ENCODE measurements around the gene ANKRD34A. TPM values are rescaled to one million over a fixed set of nuclear protein-coding genes. Genes with fewer than 3 reads are reported as not detected.

ANKRD34A gene
- total RNA-seq, 1 donor from 2014 or later: under 0.01 TPM

- H3K4me1 ChIP-seq (ENCODE audit: control insufficient read depth in 3 of 3, insufficient read depth in 3 of 3, low read length in 3 of 3): peaks cover 73 to 78% (median 76%) of the 10 kb centered on the region in 3 donors
- H3K4me3 ChIP-seq (ENCODE audit: low read length in 3 of 3): peak overlapping the region; percentile 79 to 87 (median 86)
- peak overlapping the region in 2 of 3 donors; percentile 82 to 87 for H3K9ac ChIP-seq (ENCODE audit: low read depth in 1 of 3, low read length in 3 of 3)
- no peaks in the 10 kb centered on the region for H3K36me3 ChIP-seq (ENCODE audit: control insufficient read depth in 3 of 3, insufficient read depth in 3 of 3, low read length in 3 of 3)
- H3K27me3 ChIP-seq (ENCODE audit: control insufficient read depth in 3 of 3, insufficient read depth in 3 of 3, low read length in 3 of 3): no peaks in the 10 kb centered on the region
- peak overlapping the region; percentile 77 for H3K27ac ChIP-seq (ENCODE audit: low read depth, low read length)
- H3K9me3 ChIP-seq (ENCODE audit: control insufficient read depth in 3 of 3, low read length in 3 of 3): no peaks in the 10 kb centered on the region
These were observed 4.4 kb downstream of the ANKRD34A start for GRCh38 chr1:145959957-145960467.

- Histone ChIP-seq H3K4me1 (ENCODE audit: control insufficient read depth in 3 of 3, insufficient read depth in 3 of 3, low read length in 3 of 3) (peaks cover 79 to 81% (median 81%) of the 10 kb centered on the region in 3 donors), H3K9ac (ENCODE audit: low read depth in 1 of 3, low read length in 3 of 3) (no peak overlapping the region), H3K36me3 (ENCODE audit: control insufficient read depth in 3 of 3, insufficient read depth in 3 of 3, low read length in 3 of 3) (no peaks in the 10 kb centered on the region), H3K27ac (ENCODE audit: low read depth, low read length) (peak overlapping the region; percentile 14), H3K4me3 (ENCODE audit: low read length in 3 of 3) (no peak overlapping the region), H3K27me3 (ENCODE audit: control insufficient read depth in 3 of 3, insufficient read depth in 3 of 3, low read length in 3 of 3) (no peaks in the 10 kb centered on the region), H3K9me3 (ENCODE audit: control insufficient read depth in 3 of 3, low read length in 3 of 3) (no peaks in the 10 kb centered on the region)
These were observed 5.0 kb downstream of the ANKRD34A start for GRCh38 chr1:145959333-145959732.

GRCh38 chr1:145958734-145959133 is 5.6 kb downstream of the ANKRD34A start:
- Histone ChIP-seq H3K4me3 (ENCODE audit: low read length in 3 of 3) (peak overlapping the region in 1 of 3 donors; percentile 79), H3K9me3 (ENCODE audit: control insufficient read depth in 3 of 3, low read length in 3 of 3) (no peaks in the 10 kb centered on the region), H3K27me3 (ENCODE audit: control insufficient read depth in 3 of 3, insufficient read depth in 3 of 3, low read length in 3 of 3) (no peaks in the 10 kb centered on the region), H3K36me3 (ENCODE audit: control insufficient read depth in 3 of 3, insufficient read depth in 3 of 3, low read length in 3 of 3) (no peaks in the 10 kb centered on the region), H3K4me1 (ENCODE audit: control insufficient read depth in 3 of 3, insufficient read depth in 3 of 3, low read length in 3 of 3) (peaks cover 78 to 82% (median 79%) of the 10 kb centered on the region in 3 donors), H3K27ac (ENCODE audit: low read depth, low read length) (no peak overlapping the region), H3K9ac (ENCODE audit: low read depth in 1 of 3, low read length in 3 of 3) (no peak overlapping the region)

- Histone ChIP-seq H3K4me1 (ENCODE audit: control insufficient read depth in 3 of 3, insufficient read depth in 3 of 3, low read length in 3 of 3) (peaks cover 72 to 76% (median 73%) of the 10 kb centered on the region in 3 donors), H3K9ac (ENCODE audit: low read depth in 1 of 3, low read length in 3 of 3) (peak within 1 kb of the TSS; percentile 76 to 92 (median 79)), H3K27ac (ENCODE audit: low read depth, low read length) (peak within 1 kb of the TSS; percentile 90), H3K36me3 (ENCODE audit: control insufficient read depth in 3 of 3, insufficient read depth in 3 of 3, low read length in 3 of 3) (no peaks in the 10 kb centered on the region), H3K9me3 (ENCODE audit: control insufficient read depth in 3 of 3, low read length in 3 of 3) (no peaks in the 10 kb centered on the region), H3K27me3 (ENCODE audit: control insufficient read depth in 3 of 3, insufficient read depth in 3 of 3, low read length in 3 of 3) (no peaks in the 10 kb centered on the region), H3K4me3 (ENCODE audit: low read length in 3 of 3) (peak within 1 kb of the TSS; percentile 69 to 84 (median 79))
These were observed 6.7 kb downstream of the ANKRD34A start, which contains the start of gene LIX1L for GRCh38 chr1:145957443-145958319. LIX1L (minus strand) TSS chr1:145958017; CDS start chr1:145957927, 90 bp downstream.

GRCh38 chr1:145956781-145957442 is 7.5 kb downstream of the ANKRD34A start:
- Histone ChIP-seq H3K27me3 (ENCODE audit: control insufficient read depth in 3 of 3, insufficient read depth in 3 of 3, low read length in 3 of 3) (no peaks in the 10 kb centered on the region), H3K9me3 (ENCODE audit: control insufficient read depth in 3 of 3, low read length in 3 of 3) (no peaks in the 10 kb centered on the region), H3K27ac (ENCODE audit: low read depth, low read length) (peak overlapping the region; percentile 90), H3K4me1 (ENCODE audit: control insufficient read depth in 3 of 3, insufficient read depth in 3 of 3, low read length in 3 of 3) (peaks cover 66 to 71% (median 69%) of the 10 kb centered on the region in 3 donors), H3K4me3 (ENCODE audit: low read length in 3 of 3) (peak overlapping the region; percentile 69 to 84 (median 77)), H3K36me3 (ENCODE audit: control insufficient read depth in 3 of 3, insufficient read depth in 3 of 3, low read length in 3 of 3) (no peaks in the 10 kb centered on the region), H3K9ac (ENCODE audit: low read depth in 1 of 3, low read length in 3 of 3) (peak overlapping the region; percentile 76 to 92 (median 79))

- peaks cover 61 to 65% (median 64%) of the 10 kb centered on the region in 3 donors for H3K4me1 ChIP-seq (ENCODE audit: control insufficient read depth in 3 of 3, insufficient read depth in 3 of 3, low read length in 3 of 3)
- H3K9ac ChIP-seq (ENCODE audit: low read depth in 1 of 3, low read length in 3 of 3): peak overlapping the region; percentile 76 to 92 (median 79)
- no peaks in the 10 kb centered on the region for H3K9me3 ChIP-seq (ENCODE audit: control insufficient read depth in 3 of 3, low read length in 3 of 3)
- peak overlapping the region; percentile 90 for H3K27ac ChIP-seq (ENCODE audit: low read depth, low read length)
- peak overlapping the region; percentile 69 to 84 (median 77) for H3K4me3 ChIP-seq (ENCODE audit: low read length in 3 of 3)
- no peaks in the 10 kb centered on the region for H3K36me3 ChIP-seq (ENCODE audit: control insufficient read depth in 3 of 3, insufficient read depth in 3 of 3, low read length in 3 of 3)
- H3K27me3 ChIP-seq (ENCODE audit: control insufficient read depth in 3 of 3, insufficient read depth in 3 of 3, low read length in 3 of 3): no peaks in the 10 kb centered on the region
These were observed 8.0 kb downstream of the ANKRD34A start for GRCh38 chr1:145956361-145956760.

GRCh38 chr1:145955436-145955835 is 8.9 kb downstream of the ANKRD34A start:
- H3K4me1 ChIP-seq (ENCODE audit: control insufficient read depth in 3 of 3, insufficient read depth in 3 of 3, low read length in 3 of 3): peaks cover 56 to 63% (median 61%) of the 10 kb centered on the region in 3 donors
- H3K27me3 ChIP-seq (ENCODE audit: control insufficient read depth in 3 of 3, insufficient read depth in 3 of 3, low read length in 3 of 3): no peaks in the 10 kb centered on the region
- no peaks in the 10 kb centered on the region for H3K9me3 ChIP-seq (ENCODE audit: control insufficient read depth in 3 of 3, low read length in 3 of 3)
- H3K4me3 ChIP-seq (ENCODE audit: low read length in 3 of 3): peak overlapping the region; percentile 1 to 77 (median 11)
- H3K27ac ChIP-seq (ENCODE audit: low read depth, low read length): peak overlapping the region; percentile 90
- H3K9ac ChIP-seq (ENCODE audit: low read depth in 1 of 3, low read length in 3 of 3): peak overlapping the region; percentile 54 to 92 (median 76)
- H3K36me3 ChIP-seq (ENCODE audit: control insufficient read depth in 3 of 3, insufficient read depth in 3 of 3, low read length in 3 of 3): peaks cover 0 to 3% (median 0%) of the 10 kb centered on the region in 3 donors

GRCh38 chr1:145953861-145954260 is 10.5 kb downstream of the ANKRD34A start:
- H3K27ac ChIP-seq (ENCODE audit: low read depth, low read length): no peak overlapping the region
- peaks cover 0 to 3% (median 0%) of the 10 kb centered on the region in 3 donors for H3K36me3 ChIP-seq (ENCODE audit: control insufficient read depth in 3 of 3, insufficient read depth in 3 of 3, low read length in 3 of 3)
- H3K4me3 ChIP-seq (ENCODE audit: low read length in 3 of 3): no peak overlapping the region
- H3K27me3 ChIP-seq (ENCODE audit: control insufficient read depth in 3 of 3, insufficient read depth in 3 of 3, low read length in 3 of 3): no peaks in the 10 kb centered on the region
- H3K4me1 ChIP-seq (ENCODE audit: control insufficient read depth in 3 of 3, insufficient read depth in 3 of 3, low read length in 3 of 3): peaks cover 57 to 58% (median 57%) of the 10 kb centered on the region in 3 donors
- no peak overlapping the region for H3K9ac ChIP-seq (ENCODE audit: low read depth in 1 of 3, low read length in 3 of 3)
- H3K9me3 ChIP-seq (ENCODE audit: control insufficient read depth in 3 of 3, low read length in 3 of 3): no peaks in the 10 kb centered on the region

- Histone ChIP-seq H3K27ac (ENCODE audit: low read depth, low read length) (no peak overlapping the region), H3K4me1 (ENCODE audit: control insufficient read depth in 3 of 3, insufficient read depth in 3 of 3, low read length in 3 of 3) (peaks cover 53 to 55% (median 55%) of the 10 kb centered on the region in 3 donors), H3K36me3 (ENCODE audit: control insufficient read depth in 3 of 3, insufficient read depth in 3 of 3, low read length in 3 of 3) (peaks cover 0 to 3% (median 0%) of the 10 kb centered on the region in 3 donors), H3K27me3 (ENCODE audit: control insufficient read depth in 3 of 3, insufficient read depth in 3 of 3, low read length in 3 of 3) (no peaks in the 10 kb centered on the region), H3K9me3 (ENCODE audit: control insufficient read depth in 3 of 3, low read length in 3 of 3) (no peaks in the 10 kb centered on the region), H3K4me3 (ENCODE audit: low read length in 3 of 3) (no peak overlapping the region), H3K9ac (ENCODE audit: low read depth in 1 of 3, low read length in 3 of 3) (no peak overlapping the region)
These were observed 11.5 kb downstream of the ANKRD34A start for GRCh38 chr1:145952903-145953302.
